Measurements from ENCODE around the gene ACAA2. TPM values are rescaled to one million over a fixed set of nuclear protein-coding genes. Genes with fewer than 3 reads are reported as not detected.

The ACAA2 gene
- total RNA-seq, 1 experiment from 2014 or later: 18.2 TPM

DNA sequence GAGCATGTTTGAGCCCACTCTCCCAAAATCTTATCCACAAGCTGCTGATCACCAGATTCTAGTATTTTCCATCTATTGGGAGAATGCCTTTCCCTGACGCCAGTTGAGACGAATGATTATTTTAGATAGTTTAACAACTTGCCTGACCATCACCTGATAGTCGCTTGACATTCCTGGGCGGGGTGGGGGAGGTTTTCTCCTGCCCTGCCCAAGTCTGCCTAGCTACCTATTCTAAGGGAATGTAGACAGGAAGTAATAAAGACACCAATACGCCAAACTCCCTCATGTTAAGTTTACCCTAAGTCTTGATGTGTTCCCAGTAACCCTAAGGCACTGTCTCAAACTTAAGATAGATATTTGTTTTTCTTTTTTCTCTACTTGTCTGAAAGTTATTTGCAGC lies 4.6 kb upstream of the ACAA2 start:
- H4K20me1 ChIP-seq (ENCODE audit: insufficient read depth): no peaks in the 10 kb centered on the region
- no peak overlapping the region for H3K4me2 ChIP-seq (ENCODE audit: low read length)
- no peaks in the 10 kb centered on the region for H3K79me2 ChIP-seq (ENCODE audit: insufficient read depth, low read length)
- no peak for TF ChIP-seq ZFX (IDR thresholded peaks at IDR 0.05)
- no peak for TF ChIP-seq SP1 (IDR thresholded peaks at IDR 0.05; ENCODE audit: low read depth)
- TF ChIP-seq, protein P1, sequence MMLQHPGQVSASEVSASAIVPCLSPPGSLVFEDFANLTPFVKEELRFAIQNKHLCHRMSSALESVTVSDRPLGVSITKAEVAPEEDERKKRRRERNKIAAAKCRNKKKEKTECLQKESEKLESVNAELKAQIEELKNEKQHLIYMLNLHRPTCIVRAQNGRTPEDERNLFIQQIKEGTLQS (IDR thresholded peaks at IDR 0.05): no peak
- TF ChIP-seq FOSL1 (IDR thresholded peaks at IDR 0.05; ENCODE audit: low read depth): no peak
- no peak for TF ChIP-seq SRF (IDR thresholded peaks at IDR 0.05; ENCODE audit: low read depth)
- no peak for TF ChIP-seq YY1 (IDR thresholded peaks at IDR 0.05; ENCODE audit: extremely low read depth, insufficient replicate concordance, low read depth, low read length)
- TF ChIP-seq JUND (IDR thresholded peaks at IDR 0.05): no peak
- H3K9me3 ChIP-seq (ENCODE audit: control insufficient read depth in 1 of 2, insufficient read depth in 1 of 2, low read depth in 1 of 2, low read length in 2 of 2): no peaks in the 10 kb centered on the region
- H3K36me3 ChIP-seq (ENCODE audit: control insufficient read depth in 1 of 2, insufficient read depth in 2 of 2, low read length in 2 of 2): no peaks in the 10 kb centered on the region
- no peak overlapping the region for H3K9ac ChIP-seq (ENCODE audit: low read length)
- no peak overlapping the region for H3K27ac ChIP-seq (ENCODE audit: low read depth, low read length)
- H2AFZ ChIP-seq (ENCODE audit: low read depth, low read length, poor library complexity, severe bottlenecking): no peak overlapping the region
- no peaks in the 10 kb centered on the region for H3K27me3 ChIP-seq (ENCODE audit: insufficient read depth, low read length)
- intact Hi-C loops (cut with micrococcal nuclease): no loop called here
- peaks cover 3 to 18% of the 10 kb centered on the region in 2 experiments; a peak in 3 of 4 replicates for H3K4me1 ChIP-seq (ENCODE audit: control insufficient read depth in 1 of 2, insufficient read depth in 2 of 2, low read length in 2 of 2)
- ChIA-PET POLR2A (no interaction called here), CTCF (no interaction called here), RAD21 (ENCODE audit: low non-redundant PET in 1 of 2, low total read pairs in 2 of 2, uncharacterized antibody in 2 of 2, unreplicated experiment in 2 of 2) (no interaction called here)
- ATAC-seq (no peak), DNase-seq (ENCODE audit: low read depth, low spot score) (no peak)
- no peak overlapping the region for H3K4me3 ChIP-seq (replicated peaks in 1 of 2; ENCODE audit: low read depth in 1 of 2, low read length in 2 of 2)
- BruUV-seq (replicated peaks): no TSS peak
- H3K9me2 ChIP-seq (ENCODE audit: insufficient read depth): no peaks in the 10 kb centered on the region

DNA sequence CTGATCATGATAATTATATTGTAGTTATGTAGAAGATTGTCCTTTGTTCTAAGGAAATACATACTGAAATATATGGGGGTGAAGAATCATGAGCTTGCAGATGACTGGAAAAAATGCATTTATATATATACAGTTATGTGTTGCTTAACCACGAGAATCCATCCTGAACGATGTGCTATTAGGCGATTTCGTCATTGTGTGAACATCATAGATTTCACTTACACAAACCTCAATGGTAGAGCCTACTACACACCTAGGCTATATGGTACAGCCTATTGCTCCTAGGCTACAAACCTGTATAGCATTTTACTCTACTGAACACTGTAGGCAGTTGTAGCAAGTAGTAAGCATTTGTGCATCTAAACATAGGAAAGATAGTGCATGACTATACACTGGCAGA lies 2.6 kb upstream of the ACAA2 start:
- H2AFZ ChIP-seq (ENCODE audit: low read depth, low read length, poor library complexity, severe bottlenecking): no peak overlapping the region
- H3K4me2 ChIP-seq (ENCODE audit: low read length): no peak overlapping the region
- no peaks in the 10 kb centered on the region for H3K79me2 ChIP-seq (ENCODE audit: insufficient read depth, low read length)
- ChIA-PET RAD21 (ENCODE audit: low non-redundant PET in 1 of 2, low total read pairs in 2 of 2, uncharacterized antibody in 2 of 2, unreplicated experiment in 2 of 2) (no interaction called here), CTCF (no interaction called here), POLR2A (no interaction called here)
- no peaks in the 10 kb centered on the region for H3K9me3 ChIP-seq (ENCODE audit: control insufficient read depth in 1 of 2, insufficient read depth in 1 of 2, low read depth in 1 of 2, low read length in 2 of 2)
- no peaks in the 10 kb centered on the region for H3K9me2 ChIP-seq (ENCODE audit: insufficient read depth)
- no peaks in the 10 kb centered on the region for H3K36me3 ChIP-seq (ENCODE audit: control insufficient read depth in 1 of 2, insufficient read depth in 2 of 2, low read length in 2 of 2)
- BruUV-seq (replicated peaks): no TSS peak
- no peak overlapping the region for H3K27ac ChIP-seq (ENCODE audit: low read depth, low read length)
- no peaks in the 10 kb centered on the region for H3K27me3 ChIP-seq (ENCODE audit: insufficient read depth, low read length)
- no peaks in the 10 kb centered on the region for H4K20me1 ChIP-seq (ENCODE audit: insufficient read depth)
- no peak overlapping the region for H3K4me3 ChIP-seq (replicated peaks in 1 of 2; ENCODE audit: low read depth in 1 of 2, low read length in 2 of 2)
- no peak overlapping the region for H3K9ac ChIP-seq (ENCODE audit: low read length)
- ATAC-seq (no peak), DNase-seq (ENCODE audit: low read depth, low spot score) (no peak)
- peaks cover 5 to 21% of the 10 kb centered on the region in 2 experiments; a peak in 3 of 4 replicates for H3K4me1 ChIP-seq (ENCODE audit: control insufficient read depth in 1 of 2, insufficient read depth in 2 of 2, low read length in 2 of 2)
- intact Hi-C loops (cut with micrococcal nuclease): no loop called here
- no peak for TF ChIP-seq JUND (IDR thresholded peaks at IDR 0.05)
- no peak for TF ChIP-seq SRF (IDR thresholded peaks at IDR 0.05; ENCODE audit: low read depth)
- no peak for TF ChIP-seq SIN3A (IDR thresholded peaks at IDR 0.05; ENCODE audit: low read depth)
- TF ChIP-seq ZFX (IDR thresholded peaks at IDR 0.05): no peak
- TF ChIP-seq CEBPB (IDR thresholded peaks at IDR 0.05; ENCODE audit: low read depth): no peak
- TF ChIP-seq EZH2 (IDR thresholded peaks at IDR 0.05): no peak
- TF ChIP-seq, protein P2, sequence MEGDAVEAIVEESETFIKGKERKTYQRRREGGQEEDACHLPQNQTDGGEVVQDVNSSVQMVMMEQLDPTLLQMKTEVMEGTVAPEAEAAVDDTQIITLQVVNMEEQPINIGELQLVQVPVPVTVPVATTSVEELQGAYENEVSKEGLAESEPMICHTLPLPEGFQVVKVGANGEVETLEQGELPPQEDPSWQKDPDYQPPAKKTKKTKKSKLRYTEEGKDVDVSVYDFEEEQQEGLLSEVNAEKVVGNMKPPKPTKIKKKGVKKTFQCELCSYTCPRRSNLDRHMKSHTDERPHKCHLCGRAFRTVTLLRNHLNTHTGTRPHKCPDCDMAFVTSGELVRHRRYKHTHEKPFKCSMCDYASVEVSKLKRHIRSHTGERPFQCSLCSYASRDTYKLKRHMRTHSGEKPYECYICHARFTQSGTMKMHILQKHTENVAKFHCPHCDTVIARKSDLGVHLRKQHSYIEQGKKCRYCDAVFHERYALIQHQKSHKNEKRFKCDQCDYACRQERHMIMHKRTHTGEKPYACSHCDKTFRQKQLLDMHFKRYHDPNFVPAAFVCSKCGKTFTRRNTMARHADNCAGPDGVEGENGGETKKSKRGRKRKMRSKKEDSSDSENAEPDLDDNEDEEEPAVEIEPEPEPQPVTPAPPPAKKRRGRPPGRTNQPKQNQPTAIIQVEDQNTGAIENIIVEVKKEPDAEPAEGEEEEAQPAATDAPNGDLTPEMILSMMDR (IDR thresholded peaks at IDR 0.05 in 2 of 3, conservative IDR thresholded peaks at IDR 0.05 in 1 of 3; ENCODE audit: borderline replicate concordance in 1 of 3, insufficient read depth in 1 of 3, low read depth in 2 of 3, low read length in 2 of 3): no peak
- TF ChIP-seq, protein P3, sequence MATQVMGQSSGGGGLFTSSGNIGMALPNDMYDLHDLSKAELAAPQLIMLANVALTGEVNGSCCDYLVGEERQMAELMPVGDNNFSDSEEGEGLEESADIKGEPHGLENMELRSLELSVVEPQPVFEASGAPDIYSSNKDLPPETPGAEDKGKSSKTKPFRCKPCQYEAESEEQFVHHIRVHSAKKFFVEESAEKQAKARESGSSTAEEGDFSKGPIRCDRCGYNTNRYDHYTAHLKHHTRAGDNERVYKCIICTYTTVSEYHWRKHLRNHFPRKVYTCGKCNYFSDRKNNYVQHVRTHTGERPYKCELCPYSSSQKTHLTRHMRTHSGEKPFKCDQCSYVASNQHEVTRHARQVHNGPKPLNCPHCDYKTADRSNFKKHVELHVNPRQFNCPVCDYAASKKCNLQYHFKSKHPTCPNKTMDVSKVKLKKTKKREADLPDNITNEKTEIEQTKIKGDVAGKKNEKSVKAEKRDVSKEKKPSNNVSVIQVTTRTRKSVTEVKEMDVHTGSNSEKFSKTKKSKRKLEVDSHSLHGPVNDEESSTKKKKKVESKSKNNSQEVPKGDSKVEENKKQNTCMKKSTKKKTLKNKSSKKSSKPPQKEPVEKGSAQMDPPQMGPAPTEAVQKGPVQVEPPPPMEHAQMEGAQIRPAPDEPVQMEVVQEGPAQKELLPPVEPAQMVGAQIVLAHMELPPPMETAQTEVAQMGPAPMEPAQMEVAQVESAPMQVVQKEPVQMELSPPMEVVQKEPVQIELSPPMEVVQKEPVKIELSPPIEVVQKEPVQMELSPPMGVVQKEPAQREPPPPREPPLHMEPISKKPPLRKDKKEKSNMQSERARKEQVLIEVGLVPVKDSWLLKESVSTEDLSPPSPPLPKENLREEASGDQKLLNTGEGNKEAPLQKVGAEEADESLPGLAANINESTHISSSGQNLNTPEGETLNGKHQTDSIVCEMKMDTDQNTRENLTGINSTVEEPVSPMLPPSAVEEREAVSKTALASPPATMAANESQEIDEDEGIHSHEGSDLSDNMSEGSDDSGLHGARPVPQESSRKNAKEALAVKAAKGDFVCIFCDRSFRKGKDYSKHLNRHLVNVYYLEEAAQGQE (IDR thresholded peaks at IDR 0.05; ENCODE audit: low read depth): no peak
- TF ChIP-seq, protein P4, sequence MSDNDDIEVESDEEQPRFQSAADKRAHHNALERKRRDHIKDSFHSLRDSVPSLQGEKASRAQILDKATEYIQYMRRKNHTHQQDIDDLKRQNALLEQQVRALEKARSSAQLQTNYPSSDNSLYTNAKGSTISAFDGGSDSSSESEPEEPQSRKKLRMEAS (IDR thresholded peaks at IDR 0.05): no peak
- TF ChIP-seq TCF7L2 (IDR thresholded peaks at IDR 0.05; ENCODE audit: borderline replicate concordance, extremely low read depth, insufficient read depth, insufficient read length): no peak
- TF ChIP-seq EGR1 (IDR thresholded peaks at IDR 0.05; ENCODE audit: low read depth): no peak
- no peak for TF ChIP-seq POLR2A (IDR thresholded peaks at IDR 0.05; ENCODE audit: borderline replicate concordance, extremely low read depth, insufficient read depth, insufficient read length)
- no peak for TF ChIP-seq EZH2phosphoT487 (IDR thresholded peaks at IDR 0.05; ENCODE audit: borderline replicate concordance)
- no peak for TF ChIP-seq POLR2AphosphoS5 (IDR thresholded peaks at IDR 0.05; ENCODE audit: low read depth, low read length)
